ENCODE measurements around the gene TMEM132C. TPM values are rescaled to one million over a fixed set of nuclear protein-coding genes. Genes with fewer than 3 reads are reported as not detected.

Gene TMEM132C
- total and polyA plus RNA-seq, 7 donors: 0.60 to 3.5 (median 1.7) TPM; not detected in 1

- TF ChIP-seq, protein P1, sequence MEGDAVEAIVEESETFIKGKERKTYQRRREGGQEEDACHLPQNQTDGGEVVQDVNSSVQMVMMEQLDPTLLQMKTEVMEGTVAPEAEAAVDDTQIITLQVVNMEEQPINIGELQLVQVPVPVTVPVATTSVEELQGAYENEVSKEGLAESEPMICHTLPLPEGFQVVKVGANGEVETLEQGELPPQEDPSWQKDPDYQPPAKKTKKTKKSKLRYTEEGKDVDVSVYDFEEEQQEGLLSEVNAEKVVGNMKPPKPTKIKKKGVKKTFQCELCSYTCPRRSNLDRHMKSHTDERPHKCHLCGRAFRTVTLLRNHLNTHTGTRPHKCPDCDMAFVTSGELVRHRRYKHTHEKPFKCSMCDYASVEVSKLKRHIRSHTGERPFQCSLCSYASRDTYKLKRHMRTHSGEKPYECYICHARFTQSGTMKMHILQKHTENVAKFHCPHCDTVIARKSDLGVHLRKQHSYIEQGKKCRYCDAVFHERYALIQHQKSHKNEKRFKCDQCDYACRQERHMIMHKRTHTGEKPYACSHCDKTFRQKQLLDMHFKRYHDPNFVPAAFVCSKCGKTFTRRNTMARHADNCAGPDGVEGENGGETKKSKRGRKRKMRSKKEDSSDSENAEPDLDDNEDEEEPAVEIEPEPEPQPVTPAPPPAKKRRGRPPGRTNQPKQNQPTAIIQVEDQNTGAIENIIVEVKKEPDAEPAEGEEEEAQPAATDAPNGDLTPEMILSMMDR (IDR thresholded peaks at IDR 0.05): no peak
- TF ChIP-seq POLR2A (IDR thresholded peaks at IDR 0.05) (no peak), POLR2AphosphoS5 (IDR thresholded peaks at IDR 0.05) (no peak), EP300 (IDR thresholded peaks at IDR 0.05) (no peak)
- H3K27me3 ChIP-seq: no peaks in the 10 kb centered on the region
- no peaks in the 10 kb centered on the region for H3K4me1 ChIP-seq
- no peaks in the 10 kb centered on the region for H3K9me3 ChIP-seq
- H3K36me3 ChIP-seq: no peaks in the 10 kb centered on the region
- no peak overlapping the region for H3K4me3 ChIP-seq
- no peak for DNase-seq
- WGBS, 2 donors: 89 to 90% methylated on average over 4 of the region's 4 CpGs
- H3K27ac ChIP-seq: no peak overlapping the region
- intact Hi-C loops (cut with DNase I): no loop called here
These were observed 363.0 kb downstream of the TMEM132C start for GRCh38 chr12:128629979-128630378.

DNA sequence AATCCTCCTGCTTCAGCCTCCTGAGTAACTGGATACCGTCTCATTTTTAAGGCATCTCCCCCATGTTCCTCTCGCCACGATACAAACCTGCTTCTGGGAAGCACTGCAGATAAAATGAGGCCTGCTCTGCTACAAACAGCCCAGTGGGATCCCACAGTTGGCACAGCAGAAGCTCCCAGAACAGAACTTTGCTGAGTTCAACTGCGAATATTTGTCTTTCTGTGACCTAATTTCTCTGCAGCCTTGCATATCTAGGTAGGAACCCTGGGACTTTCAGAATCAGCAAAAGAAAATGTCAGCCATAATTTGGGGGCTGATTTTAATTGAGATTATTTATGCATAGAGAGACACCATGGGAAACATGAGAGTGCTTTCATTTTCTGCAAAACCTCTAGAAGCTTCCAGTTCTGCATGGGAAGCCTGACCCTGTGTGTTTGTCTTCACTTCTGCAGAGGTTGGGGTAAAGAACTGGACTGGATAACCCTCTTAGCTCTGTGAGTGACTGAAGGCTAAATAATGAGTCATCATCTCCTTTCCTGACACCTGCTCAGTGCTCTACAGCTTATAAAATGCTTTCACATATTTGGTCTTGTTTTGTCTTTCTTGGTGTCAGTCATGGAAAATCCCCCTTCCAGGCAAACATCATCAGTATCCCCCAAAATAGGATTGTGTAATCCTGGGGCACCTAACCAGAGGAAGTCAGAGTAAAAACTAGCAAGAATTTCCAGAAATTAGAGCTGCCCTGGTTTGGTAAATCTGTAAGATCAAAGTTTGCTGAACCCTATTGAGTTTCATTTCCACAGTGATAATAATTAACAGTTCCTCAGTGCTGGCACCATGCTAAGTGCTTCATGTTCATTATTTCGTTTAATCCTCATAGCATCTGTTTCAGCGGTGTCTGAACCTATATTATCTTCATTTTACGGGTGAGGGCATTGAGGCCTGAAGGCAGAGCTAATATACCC, 371.0 kb downstream of the TMEM132C start:
- Histone ChIP-seq H3K36me3 (no peaks in the 10 kb centered on the region), H3K27me3 (no peaks in the 10 kb centered on the region), H3K9me3 (no peaks in the 10 kb centered on the region), H3K27ac (no peak overlapping the region), H3K4me1 (no peaks in the 10 kb centered on the region), H3K4me3 (no peak overlapping the region)
- TF ChIP-seq, protein P1 (IDR thresholded peaks at IDR 0.05): no peak
- TF ChIP-seq POLR2A (IDR thresholded peaks at IDR 0.05) (no peak), POLR2AphosphoS5 (IDR thresholded peaks at IDR 0.05) (no peak), EP300 (IDR thresholded peaks at IDR 0.05) (no peak)
- DNase-seq: no peak
- WGBS, 2 donors: 74 to 86% methylated on average over 7 of the region's 7 CpGs
- intact Hi-C loops (cut with DNase I): no loop called here

DNA sequence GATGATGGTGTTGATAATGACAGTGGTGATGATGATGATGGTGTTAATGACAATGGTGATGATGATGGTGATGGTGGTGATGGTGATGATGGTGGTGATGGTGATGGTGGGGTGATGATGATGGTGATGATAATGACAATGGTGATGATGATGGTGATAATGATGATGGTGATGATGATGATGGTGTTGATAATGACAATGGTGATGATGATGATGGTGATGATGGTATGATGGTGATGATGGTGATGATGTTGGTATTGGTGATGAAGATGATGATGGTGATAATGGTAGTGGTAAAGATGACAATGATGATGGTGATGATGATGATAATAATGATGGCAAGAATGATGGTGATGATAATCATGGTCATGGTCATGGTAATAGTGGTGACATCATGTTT, 372.1 kb downstream of the TMEM132C start:
- intact Hi-C loops (cut with DNase I): no loop called here
- DNase-seq: no peak
- Histone ChIP-seq H3K36me3 (no peaks in the 10 kb centered on the region), H3K4me3 (no peak overlapping the region), H3K27ac (no peak overlapping the region), H3K4me1 (no peaks in the 10 kb centered on the region), H3K27me3 (no peaks in the 10 kb centered on the region), H3K9me3 (no peaks in the 10 kb centered on the region)
- TF ChIP-seq POLR2AphosphoS5 (IDR thresholded peaks at IDR 0.05) (no peak), POLR2A (IDR thresholded peaks at IDR 0.05) (no peak), EP300 (IDR thresholded peaks at IDR 0.05) (no peak)
- TF ChIP-seq, protein P1 (IDR thresholded peaks at IDR 0.05): no peak

DNA sequence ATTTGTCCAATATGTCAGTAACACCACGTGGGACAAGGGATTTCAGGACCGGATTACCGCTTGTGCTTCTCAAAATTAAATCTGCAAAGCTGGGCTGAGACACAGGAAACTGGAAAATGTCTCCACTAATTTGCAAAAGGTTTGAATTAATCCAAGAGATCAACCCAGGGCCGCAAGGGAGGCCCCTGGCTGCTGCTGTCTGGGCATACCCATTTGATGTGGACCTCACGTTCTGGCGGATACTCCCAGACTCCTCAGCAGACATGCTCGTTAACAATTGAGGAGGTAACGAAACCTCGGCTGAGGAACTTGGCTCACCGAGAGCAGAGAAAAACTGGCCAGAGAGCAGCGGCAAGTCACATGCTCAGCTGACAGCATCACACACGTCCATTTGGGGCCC, 376.2 kb downstream of the TMEM132C start:
- intact Hi-C loops (cut with DNase I): no loop called here
- Histone ChIP-seq H3K36me3 (no peaks in the 10 kb centered on the region), H3K4me1 (no peaks in the 10 kb centered on the region), H3K9me3 (no peaks in the 10 kb centered on the region), H3K27ac (no peak overlapping the region), H3K27me3 (no peaks in the 10 kb centered on the region), H3K4me3 (no peak overlapping the region)
- no peak for TF ChIP-seq POLR2AphosphoS5 (IDR thresholded peaks at IDR 0.05)
- no peak for TF ChIP-seq POLR2A (IDR thresholded peaks at IDR 0.05)
- TF ChIP-seq EP300 (IDR thresholded peaks at IDR 0.05): no peak
- TF ChIP-seq, protein P1 (IDR thresholded peaks at IDR 0.05): no peak
- 78 to 91% methylated on average over 12 of the region's 12 CpGs for whole genome bisulfite sequencing, 2 donors
- DNase-seq: no peak

Measured in sigmoid colon (tissue), 7 donors.